HG03521 (cell line): ENCODE measurements around the gene CLVS2.

Source experiments
- ATAC-seq: cut with Tn5 transposase; IDR thresholded peaks from one replicate; pipeline ENCODE4 v1.9.1; 2021; ENCODE audit warnings: mild to moderate bottlenecking, moderate library complexity; ENCODE audit not compliant: unreplicated experiment

CLVS2 gene, protein sequence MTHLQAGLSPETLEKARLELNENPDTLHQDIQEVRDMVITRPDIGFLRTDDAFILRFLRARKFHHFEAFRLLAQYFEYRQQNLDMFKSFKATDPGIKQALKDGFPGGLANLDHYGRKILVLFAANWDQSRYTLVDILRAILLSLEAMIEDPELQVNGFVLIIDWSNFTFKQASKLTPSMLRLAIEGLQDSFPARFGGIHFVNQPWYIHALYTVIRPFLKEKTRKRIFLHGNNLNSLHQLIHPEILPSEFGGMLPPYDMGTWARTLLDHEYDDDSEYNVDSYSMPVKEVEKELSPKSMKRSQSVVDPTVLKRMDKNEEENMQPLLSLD

GRCh38 chr6:122995921-122996793 lies at the start of gene CLVS2:
Gene CLVS2, plus strand, starts transcription at chr6:122996235. Its CDS starts 1,543 bp downstream, at chr6:122997778.
- ATAC-seq, result no peak

GRCh38 chr6:122947355-122947754 lies 48.7 kb upstream of the CLVS2 start:
- no peak for ATAC-seq

GRCh38 chr6:122953766-122954165 lies 42.3 kb upstream of the CLVS2 start:
- no peak for ATAC-seq

GRCh38 chr6:122956376-122956775 lies 39.7 kb upstream of the CLVS2 start:
- ATAC-seq, result no peak

DNA sequence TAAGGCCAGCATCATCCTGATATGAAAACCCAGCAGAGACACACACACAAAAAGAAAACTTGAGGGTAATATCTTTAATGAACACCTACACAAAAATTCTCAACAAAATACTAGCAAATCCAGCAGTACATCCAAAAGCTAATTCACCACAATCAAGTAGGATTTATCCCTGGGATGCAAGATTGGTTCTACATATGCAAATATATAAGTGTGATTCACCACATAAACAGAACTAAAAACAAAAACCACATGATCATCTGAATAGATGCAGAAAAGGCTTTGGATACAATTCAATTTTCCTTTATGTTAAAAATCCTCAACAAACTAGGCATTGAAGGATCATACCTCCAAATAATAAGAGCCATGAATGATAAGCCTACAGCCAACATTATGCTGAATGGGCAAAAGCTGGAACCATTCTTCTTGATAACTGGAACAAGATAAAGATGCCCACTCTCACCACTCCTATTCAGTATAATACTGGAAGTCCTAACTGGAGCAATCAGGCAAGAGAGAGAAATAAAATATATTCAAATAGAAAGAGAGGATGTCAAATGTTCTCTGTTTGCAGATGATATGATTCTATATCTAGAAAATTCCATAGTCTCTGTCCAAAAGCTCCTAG lies 33.9 kb upstream of the CLVS2 start:
- no peak for ATAC-seq

DNA sequence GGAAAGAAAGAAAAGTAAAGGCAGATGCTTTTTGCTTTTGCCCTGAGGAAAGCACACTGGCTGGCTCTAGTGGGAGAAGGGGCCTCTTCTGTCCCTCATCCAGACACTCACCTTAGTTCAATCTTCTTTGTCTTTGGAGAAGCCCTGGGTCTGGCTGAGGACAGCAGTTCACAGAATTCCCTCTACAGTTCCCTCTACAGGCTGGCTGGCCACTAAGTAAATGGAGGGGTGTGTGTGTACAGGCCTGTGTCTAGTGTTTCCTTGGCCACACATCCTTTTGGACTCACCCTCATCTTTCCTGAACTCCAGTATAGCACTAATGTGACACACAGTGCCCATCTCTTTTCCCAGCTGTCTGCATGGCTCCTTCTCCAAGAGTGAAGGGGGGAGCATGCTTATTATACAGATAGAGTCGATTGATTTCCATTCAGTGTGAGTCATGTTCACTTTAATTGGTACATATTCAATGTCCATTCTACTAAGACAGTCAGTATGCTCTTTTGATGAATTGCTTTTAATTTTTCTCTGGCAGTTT lies 26.0 kb upstream of the CLVS2 start:
- no peak for ATAC-seq

- ATAC-seq, result no peak
Measured at GRCh38 chr6:122977180-122977579, 18.9 kb upstream of the CLVS2 start.

GRCh38 chr6:122984393-122984792 lies 11.6 kb upstream of the CLVS2 start:
- ATAC-seq, result no peak

DNA sequence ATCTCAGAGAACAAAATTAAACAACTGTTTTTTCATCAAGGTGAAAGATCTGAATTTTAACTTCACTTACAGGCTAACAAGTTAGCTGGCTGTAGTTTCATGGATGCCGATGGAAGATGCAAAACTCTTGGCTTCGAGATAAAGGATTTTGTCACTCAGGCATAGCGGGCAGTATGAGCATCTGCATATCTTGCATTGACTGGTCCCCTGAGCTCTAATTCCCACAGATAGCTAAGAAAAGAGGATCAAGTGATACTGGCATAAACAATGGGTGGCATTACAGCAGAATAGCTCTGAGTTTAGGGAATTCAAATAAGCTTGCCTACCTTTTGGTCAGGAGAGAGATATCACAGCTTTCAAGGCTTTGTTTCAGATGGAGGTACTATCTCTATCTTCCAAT lies 1.8 kb upstream of the CLVS2 start:
- no peak for ATAC-seq

DNA sequence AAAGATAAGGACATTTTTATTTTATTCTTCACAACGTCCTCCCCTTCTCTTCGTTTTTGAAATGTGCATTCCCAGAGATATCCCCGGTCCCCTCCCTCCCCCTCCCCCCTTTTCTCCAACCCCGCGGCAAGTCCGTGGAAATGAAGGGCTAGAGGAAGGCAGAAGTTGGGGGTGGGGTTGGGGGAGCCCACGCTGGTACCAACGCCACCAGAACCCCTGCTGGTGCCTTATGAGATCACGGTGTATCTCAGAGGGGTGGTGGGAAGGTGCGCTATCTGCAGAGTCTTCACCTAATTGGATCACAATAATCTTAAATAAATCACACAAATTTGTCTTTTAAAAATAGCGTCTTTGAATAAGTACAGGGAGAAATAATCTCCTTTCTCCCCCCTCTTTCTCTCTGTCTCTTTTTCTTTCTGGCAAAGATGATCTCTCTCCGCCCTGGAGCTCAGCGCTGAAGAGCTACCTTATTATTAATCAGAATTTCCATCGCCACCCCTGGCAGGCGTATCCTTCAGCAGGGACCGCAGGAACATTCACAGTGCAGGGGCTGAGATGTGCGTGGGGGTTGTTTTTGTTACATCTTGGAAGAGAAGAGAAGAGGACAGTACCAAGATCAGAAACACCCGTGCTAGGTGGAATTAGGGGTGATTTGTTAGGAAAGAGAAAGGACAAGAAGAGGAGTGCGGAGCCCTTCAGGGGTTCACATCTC lies 915 bp downstream of the CLVS2 start:
- no peak for ATAC-seq

- ATAC-seq, result no peak
Measured at GRCh38 chr6:122997541-122998150, 1.6 kb downstream of the CLVS2 start.

GRCh38 chr6:122998403-122998975 lies 2.5 kb downstream of the CLVS2 start:
- ATAC-seq, result no peak

- no peak for ATAC-seq
Measured at GRCh38 chr6:123000244-123000770, 4.3 kb downstream of the CLVS2 start.

- ATAC-seq, result no peak
Measured at GRCh38 chr6:123001540-123001939, 5.5 kb downstream of the CLVS2 start.

DNA sequence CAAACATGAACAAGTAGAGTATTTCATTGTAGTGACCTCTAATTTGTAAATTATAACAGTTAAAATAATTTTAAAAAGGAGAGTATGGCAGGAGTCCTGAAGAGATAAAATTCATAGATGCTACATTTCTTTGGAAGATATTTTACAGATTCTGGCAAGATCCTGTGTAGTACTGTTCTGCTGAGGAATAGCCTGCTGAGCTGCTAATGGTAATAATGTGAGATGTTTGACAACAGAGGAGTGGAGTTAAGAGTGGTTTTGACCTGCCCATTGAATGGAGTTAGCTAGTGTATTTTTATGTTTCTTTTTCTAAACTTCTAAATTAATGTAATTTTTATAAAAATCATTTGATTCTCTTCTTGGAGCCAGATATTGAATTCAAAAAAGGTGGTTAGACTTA lies 11.8 kb downstream of the CLVS2 start:
- ATAC-seq, result no peak

DNA sequence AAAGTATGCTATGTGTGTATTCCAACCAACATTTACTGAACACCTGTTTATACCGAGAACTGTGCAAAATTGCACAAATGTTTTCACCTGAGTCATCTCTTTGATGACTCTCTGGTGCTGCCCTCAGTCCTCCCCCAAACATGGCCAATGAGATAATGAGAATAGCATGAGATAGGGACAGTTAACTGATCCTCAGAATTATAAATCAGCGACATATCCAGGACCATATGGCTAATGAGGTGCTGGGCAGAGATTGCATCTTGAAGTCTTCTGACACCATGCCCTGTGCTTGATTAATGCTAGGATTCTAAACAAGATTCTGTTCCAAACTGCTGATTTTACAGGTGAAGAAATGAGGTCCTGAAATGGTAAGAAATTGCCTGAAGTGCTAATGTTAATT lies 13.0 kb downstream of the CLVS2 start:
- ATAC-seq, result no peak

GRCh38 chr6:123014835-123015234 lies 18.8 kb downstream of the CLVS2 start:
- ATAC-seq, result no peak

- ATAC-seq, result no peak
Measured at GRCh38 chr6:123016431-123017103, 20.5 kb downstream of the CLVS2 start.

- no peak for ATAC-seq
Measured at GRCh38 chr6:123017104-123017682, 21.2 kb downstream of the CLVS2 start.
